Ishikawa (cell line): Measurements from ENCODE around the gene SRPRB.

Source experiments
- CEBPB ChIP-seq: IDR thresholded peaks from 2 replicates; pipeline ENCODE4 v1.6.1; 2012
- CREB1 ChIP-seq: IDR thresholded peaks from 2 replicates; pipeline ENCODE4 v1.6.1; 2012; ENCODE audit warnings: low read depth
- EGR1 ChIP-seq: IDR thresholded peaks from 2 replicates; pipeline ENCODE4 v1.6.1; 2012
- EP300 ChIP-seq: IDR thresholded peaks from 2 replicates; pipeline ENCODE4 v1.6.1; 2012; ENCODE audit warnings: borderline replicate concordance
- FOXM1 ChIP-seq: IDR thresholded peaks from 2 replicates; pipeline ENCODE4 v1.6.1; 2012; ENCODE audit warnings: low read depth, borderline replicate concordance
- NFIC ChIP-seq: IDR thresholded peaks from 2 replicates; pipeline ENCODE4 v1.6.1; 2012
- RAD21 ChIP-seq: IDR thresholded peaks from 2 replicates; pipeline ENCODE4 v1.6.1; 2012; ENCODE audit warnings: low read depth
- TAF1 ChIP-seq: IDR thresholded peaks from 2 replicates; pipeline ENCODE4 v1.6.1; 2012; ENCODE audit warnings: low read depth, mild to moderate bottlenecking
- TCF12 ChIP-seq: IDR thresholded peaks from 2 replicates; pipeline ENCODE4 v1.6.1; 2012; ENCODE audit warnings: low read depth
- TEAD4 ChIP-seq: IDR thresholded peaks from 2 replicates; pipeline ENCODE4 v1.6.1; 2012
- YY1 ChIP-seq: IDR thresholded peaks from 2 replicates; pipeline ENCODE4 v1.6.1; 2012; ENCODE audit warnings: low read depth
- ZBTB7A ChIP-seq: IDR thresholded peaks from 2 replicates; pipeline ENCODE4 v1.6.1; 2012; ENCODE audit warnings: low read depth
- TF ChIP-seq, protein P1 (sequence below): IDR thresholded peaks from 2 replicates; pipeline ENCODE4 v1.6.1; 2012; ENCODE audit warnings: low read depth, mild to moderate bottlenecking
- TF ChIP-seq, protein P2 (sequence below): IDR thresholded peaks from 2 replicates; pipeline ENCODE4 v1.6.1; 2012
- TF ChIP-seq, protein P3 (sequence below): IDR thresholded peaks from 2 replicates; pipeline ENCODE4 v1.6.1; 2012

The SRPRB gene

DNA sequence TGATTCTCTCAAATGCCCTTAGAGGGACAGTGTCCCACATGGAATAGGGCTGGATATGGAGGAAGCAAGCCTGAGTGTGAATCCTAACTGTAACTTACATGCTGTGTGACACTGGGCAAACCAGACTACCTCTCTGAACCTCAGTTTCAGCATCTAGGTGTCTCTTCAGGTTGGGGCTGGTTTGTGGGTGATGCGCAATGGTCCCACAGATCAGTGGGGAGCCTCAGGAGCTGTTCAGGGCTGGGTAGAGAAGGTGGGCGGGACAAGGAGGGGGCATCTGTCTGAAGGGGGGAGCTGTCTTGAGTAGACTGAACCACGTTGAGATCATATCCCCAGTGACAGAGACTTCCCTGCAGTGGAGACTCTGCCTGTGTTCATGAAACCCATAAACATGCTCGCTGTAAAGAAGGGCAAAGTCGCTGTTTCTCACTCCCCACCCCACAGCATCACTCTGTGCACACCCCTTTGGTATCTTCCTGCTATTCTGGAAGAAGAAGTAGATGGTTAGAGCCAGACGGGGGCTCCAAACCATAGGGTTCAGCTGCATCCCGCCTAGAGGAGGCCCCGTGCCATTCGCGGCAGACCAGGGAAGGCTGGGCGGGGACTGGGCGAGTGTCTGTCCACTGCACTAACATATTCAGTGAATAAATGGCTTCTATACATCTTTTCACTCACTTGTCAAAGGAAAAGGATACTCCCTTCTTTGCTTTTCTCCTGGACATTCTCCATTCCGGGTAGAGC, 28.4 kb downstream of the SRPRB start:
- TF ChIP-seq YY1 (no peak), EP300 (no peak), EGR1 (no peak), RAD21 (no peak)
- TF ChIP-seq, protein P1, sequence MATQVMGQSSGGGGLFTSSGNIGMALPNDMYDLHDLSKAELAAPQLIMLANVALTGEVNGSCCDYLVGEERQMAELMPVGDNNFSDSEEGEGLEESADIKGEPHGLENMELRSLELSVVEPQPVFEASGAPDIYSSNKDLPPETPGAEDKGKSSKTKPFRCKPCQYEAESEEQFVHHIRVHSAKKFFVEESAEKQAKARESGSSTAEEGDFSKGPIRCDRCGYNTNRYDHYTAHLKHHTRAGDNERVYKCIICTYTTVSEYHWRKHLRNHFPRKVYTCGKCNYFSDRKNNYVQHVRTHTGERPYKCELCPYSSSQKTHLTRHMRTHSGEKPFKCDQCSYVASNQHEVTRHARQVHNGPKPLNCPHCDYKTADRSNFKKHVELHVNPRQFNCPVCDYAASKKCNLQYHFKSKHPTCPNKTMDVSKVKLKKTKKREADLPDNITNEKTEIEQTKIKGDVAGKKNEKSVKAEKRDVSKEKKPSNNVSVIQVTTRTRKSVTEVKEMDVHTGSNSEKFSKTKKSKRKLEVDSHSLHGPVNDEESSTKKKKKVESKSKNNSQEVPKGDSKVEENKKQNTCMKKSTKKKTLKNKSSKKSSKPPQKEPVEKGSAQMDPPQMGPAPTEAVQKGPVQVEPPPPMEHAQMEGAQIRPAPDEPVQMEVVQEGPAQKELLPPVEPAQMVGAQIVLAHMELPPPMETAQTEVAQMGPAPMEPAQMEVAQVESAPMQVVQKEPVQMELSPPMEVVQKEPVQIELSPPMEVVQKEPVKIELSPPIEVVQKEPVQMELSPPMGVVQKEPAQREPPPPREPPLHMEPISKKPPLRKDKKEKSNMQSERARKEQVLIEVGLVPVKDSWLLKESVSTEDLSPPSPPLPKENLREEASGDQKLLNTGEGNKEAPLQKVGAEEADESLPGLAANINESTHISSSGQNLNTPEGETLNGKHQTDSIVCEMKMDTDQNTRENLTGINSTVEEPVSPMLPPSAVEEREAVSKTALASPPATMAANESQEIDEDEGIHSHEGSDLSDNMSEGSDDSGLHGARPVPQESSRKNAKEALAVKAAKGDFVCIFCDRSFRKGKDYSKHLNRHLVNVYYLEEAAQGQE, result no peak

DNA sequence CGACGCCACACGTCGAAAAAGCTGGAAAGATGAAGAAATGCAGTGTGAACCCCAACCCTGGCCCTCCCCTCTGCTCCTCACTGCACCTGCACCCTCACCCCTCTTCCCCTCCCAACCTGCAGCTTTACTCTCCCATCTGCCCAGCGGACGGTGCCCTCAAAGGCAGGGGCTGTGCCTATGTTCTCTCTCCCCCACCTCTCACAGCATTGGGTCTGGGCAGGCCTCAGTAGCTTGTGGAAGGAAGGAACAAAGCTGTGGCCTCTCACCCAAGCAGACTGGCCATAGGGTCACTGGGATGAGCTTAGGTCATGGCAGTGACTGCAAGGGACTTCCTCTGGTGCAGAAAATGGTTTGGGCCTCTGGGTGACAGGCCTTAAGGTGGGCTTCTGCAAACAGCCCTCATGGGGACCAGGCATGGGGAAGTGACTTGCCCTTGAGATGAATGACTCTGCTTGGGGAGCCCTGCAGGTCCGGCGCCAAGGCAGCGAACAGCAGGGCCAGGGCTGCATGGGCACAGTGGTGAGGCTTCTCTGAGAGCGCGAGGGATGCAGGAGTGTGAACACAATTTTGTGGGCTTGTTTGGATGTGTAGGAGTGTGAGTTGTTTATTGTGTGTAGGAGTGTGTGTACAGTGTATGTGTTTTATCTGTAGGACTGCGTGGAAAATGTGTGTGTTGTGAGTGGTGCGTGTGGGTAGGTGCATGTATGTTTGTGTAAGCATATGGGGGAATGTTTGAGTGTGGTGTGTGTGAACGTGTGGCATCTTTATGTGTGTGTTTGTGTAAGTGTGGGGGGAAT, 29.2 kb downstream of the SRPRB start:
- TF ChIP-seq FOXM1, result no peak
- no peak for TF ChIP-seq RAD21
- TF ChIP-seq ZBTB7A, result no peak
- TF ChIP-seq TAF1, result no peak
- TF ChIP-seq CEBPB, result no peak
- TF ChIP-seq CREB1, result no peak
- no peak for TF ChIP-seq TEAD4
- no peak for TF ChIP-seq YY1
- no peak for TF ChIP-seq NFIC
- TF ChIP-seq, protein P1, result no peak
- TF ChIP-seq EP300, result no peak
- TF ChIP-seq, protein P2, sequence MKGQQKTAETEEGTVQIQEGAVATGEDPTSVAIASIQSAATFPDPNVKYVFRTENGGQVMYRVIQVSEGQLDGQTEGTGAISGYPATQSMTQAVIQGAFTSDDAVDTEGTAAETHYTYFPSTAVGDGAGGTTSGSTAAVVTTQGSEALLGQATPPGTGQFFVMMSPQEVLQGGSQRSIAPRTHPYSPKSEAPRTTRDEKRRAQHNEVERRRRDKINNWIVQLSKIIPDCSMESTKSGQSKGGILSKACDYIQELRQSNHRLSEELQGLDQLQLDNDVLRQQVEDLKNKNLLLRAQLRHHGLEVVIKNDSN, result no peak
- TF ChIP-seq, protein P3, sequence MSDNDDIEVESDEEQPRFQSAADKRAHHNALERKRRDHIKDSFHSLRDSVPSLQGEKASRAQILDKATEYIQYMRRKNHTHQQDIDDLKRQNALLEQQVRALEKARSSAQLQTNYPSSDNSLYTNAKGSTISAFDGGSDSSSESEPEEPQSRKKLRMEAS, result no peak
- TF ChIP-seq TCF12, result no peak
- TF ChIP-seq EGR1, result no peak

DNA sequence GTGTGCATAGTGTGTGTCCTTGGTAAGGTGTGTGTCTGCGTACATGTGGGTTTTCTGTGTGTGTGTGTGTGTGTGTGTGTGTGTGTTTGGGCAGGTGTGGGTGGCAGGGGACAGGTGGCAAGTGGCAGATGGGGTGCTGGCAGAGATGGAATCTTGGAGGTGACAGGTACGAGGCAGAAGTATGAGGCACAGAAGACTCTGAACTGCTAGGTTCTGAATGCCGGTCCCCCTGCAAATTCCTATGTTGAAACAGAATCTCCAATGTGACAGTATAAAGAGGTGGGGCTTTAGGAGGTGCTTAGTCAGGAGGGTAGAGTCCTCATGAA, 29.8 kb downstream of the SRPRB start:
- TF ChIP-seq, protein P2, result no peak
- TF ChIP-seq, protein P1, result no peak
- TF ChIP-seq YY1 (no peak), TCF12 (no peak), EGR1 (no peak)
- TF ChIP-seq, protein P3, result no peak

DNA sequence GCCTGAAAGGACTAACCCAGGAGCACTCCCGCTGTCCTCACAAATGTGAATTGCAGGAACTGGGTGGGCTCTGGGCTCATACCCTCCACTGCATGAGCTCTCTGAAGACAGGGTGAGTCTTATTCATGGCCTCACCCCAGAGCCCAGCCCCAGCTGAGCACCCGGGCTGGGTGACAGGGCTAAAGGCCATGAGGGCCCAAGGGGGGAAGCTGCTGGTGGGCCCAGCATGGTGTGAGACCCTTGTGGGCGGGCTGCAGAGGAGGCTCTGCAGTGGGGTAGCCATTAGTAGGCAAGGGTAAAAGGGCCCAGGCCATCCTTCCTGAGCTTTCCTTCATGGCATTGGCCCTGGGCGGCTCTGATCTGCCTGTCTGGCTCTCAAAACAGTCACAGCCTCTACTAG, 30.3 kb downstream of the SRPRB start:
- no peak for TF ChIP-seq TCF12
- no peak for TF ChIP-seq YY1
- TF ChIP-seq, protein P3, result no peak
- no peak for TF ChIP-seq ZBTB7A
- no peak for TF ChIP-seq EGR1
- TF ChIP-seq, protein P2, result no peak
- no peak for TF ChIP-seq FOXM1
- TF ChIP-seq CREB1, result no peak
- no peak for TF ChIP-seq TEAD4
- no peak for TF ChIP-seq NFIC
- no peak for TF ChIP-seq EP300
- TF ChIP-seq, protein P1, result no peak
- no peak for TF ChIP-seq TAF1
- TF ChIP-seq RAD21, result no peak
- TF ChIP-seq CEBPB, result no peak
